Activated CD4-positive, alpha-beta T cell treated with anti-CD3 and anti-CD28 coated beads, Interleukin-2, amount 50 U/mL, for 24 hours (primary cell): ENCODE measurements around the gene SZT2.
"Not testable (repeated sequence)": the region's sequence is repeated elsewhere in the genome, so short reads cannot be mapped to it uniquely, and the experiment has no call there.

Source experiments
- DNase-seq, 2 donors: peaks; one replicate each; pipeline ENCODE4 v3.0.0-alpha.2; 2020; ENCODE audit warnings: low read depth in 1 of 2, low spot score in 1 of 2

The SZT2 gene

DNA sequence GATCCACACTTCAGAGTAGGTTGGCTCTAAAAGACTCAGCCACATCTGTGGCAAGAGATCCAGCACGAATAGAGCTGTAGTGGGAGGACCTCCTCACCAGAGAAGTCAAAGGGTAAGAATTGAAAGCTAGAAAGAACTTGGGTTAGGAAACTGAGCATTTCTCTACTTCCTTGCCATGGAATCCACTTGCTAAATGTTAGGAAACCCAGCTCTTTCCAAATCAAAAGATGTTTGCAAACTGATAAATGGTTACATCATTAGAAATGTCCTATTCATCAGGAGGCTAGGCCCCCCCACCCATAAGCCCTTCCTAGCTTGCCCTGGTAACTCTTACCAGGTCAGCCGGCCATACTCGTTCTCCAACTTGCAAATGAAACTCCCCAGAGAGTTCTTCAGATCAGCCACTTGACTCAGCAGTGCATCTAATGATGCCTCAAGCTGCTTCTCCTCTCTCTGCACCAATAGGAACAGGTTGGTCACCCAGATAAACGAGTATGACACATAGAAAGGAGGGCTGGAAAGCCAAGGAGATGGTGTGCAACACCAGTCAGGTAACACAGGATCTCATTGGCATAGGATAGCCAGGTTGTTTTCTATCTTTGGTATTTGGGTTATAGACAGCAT, 1.6 kb upstream of the SZT2 start:
- no peak for DNase-seq

- no peak for DNase-seq
Observed at GRCh38 chr1:43388613-43389012, 1.1 kb upstream of the SZT2 start.

DNA sequence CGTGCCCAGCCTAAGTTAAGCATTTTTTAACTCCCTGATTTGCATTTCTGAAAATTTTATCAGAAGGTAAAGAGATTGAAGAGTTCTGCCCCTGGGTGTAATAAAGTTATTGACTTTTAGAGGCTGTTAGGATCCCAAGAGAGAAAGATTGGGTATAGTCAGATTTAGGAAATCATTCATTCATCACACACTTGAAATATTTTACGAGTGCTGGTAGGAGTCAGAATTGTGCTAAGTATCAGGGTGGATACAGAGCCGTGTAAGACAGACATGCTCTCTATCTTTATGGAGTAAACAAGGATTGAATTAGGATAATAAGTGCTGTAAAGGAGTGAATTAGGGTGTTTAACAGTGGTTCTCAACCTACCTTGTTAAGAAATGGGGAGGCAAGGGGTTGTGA, 3.0 kb downstream of the SZT2 start:
- no peak for DNase-seq

DNA sequence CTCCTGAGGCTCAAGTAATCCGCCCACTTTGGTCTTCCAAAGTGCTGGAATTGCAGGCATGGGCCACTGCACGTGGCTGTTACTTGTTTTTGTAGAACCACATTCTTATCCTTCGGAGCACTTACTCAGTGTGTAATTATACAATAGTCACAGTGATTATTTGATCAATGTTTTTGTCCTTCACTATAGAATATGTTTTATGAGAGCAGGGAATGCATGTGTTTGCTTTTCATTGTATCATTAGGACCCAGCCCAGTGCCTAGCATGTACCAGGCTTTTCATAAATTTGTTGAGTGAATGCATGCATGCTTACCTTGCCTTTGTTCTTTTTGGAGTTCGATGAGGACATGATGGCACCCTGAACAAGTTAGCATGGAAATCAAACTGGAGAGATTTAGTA, 5.8 kb downstream of the SZT2 start:
- no peak for DNase-seq

- no peak for DNase-seq
Observed at GRCh38 chr1:43396059-43396458, 6.4 kb downstream of the SZT2 start.

DNA sequence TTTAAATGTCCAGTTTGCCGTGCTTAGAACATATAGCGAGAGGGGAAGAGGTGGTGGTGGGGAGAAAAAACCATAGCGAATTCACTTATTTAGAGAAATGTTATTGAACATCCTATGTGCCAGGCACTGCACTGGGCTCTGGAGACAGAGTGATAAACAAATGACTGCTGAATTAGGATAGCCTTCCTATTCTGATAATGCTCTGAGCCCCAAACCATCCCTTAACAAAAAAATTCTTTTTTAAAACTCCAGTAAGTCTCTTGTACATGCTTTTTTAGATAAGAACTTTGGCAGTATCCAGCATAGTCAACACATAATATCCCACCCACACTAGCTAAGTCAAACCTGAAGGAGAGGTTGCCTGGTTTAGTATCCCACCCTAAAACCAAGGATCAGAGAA, 8.5 kb downstream of the SZT2 start:
- DNase-seq: no peak

DNA sequence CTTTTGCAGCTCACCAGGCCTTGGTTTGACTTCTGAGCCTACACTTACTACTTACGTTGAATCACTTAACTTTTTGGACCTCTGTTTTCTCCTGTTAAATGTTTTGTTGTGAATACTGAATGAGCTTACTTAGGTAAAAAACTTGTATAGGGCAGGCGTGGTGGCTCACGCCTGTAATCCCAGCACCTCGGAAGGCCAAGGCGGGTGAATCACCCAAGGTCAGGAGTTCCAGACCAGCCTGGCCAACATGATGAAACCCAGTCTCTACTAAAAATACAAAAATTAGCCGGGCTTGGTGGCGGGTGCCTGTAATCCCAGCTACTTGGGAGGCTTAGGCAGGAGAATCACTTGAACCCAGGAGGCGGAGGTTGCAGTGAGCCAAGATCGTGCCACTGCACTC, 10.7 kb downstream of the SZT2 start:
- not testable (repeated sequence) for DNase-seq

GRCh38 chr1:43402089-43402865, 12.6 kb downstream of the SZT2 start:
- DNase-seq: no peak

DNA sequence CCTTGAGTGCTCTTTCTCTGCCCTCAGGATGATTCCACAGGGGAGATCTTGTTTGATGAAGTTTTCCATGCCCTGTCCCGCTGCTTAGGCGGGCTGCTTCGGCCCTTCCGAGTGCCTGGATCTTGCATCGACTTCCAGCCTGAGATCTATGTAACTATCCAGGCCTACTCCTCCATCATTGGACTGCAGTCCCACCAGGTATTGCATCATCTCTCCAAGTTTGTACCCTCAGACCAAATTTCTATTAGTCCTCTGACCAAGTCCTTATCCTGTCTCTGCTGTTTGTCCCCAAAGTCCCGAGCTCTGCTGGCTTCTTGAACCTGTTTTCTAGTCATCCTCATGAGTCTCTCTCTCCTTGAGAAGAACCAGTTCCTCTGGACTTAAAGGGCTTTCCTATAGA, 14.7 kb downstream of the SZT2 start:
- DNase-seq: no peak

GRCh38 chr1:43405219-43405875, 15.6 kb downstream of the SZT2 start:
- no peak for DNase-seq

DNA sequence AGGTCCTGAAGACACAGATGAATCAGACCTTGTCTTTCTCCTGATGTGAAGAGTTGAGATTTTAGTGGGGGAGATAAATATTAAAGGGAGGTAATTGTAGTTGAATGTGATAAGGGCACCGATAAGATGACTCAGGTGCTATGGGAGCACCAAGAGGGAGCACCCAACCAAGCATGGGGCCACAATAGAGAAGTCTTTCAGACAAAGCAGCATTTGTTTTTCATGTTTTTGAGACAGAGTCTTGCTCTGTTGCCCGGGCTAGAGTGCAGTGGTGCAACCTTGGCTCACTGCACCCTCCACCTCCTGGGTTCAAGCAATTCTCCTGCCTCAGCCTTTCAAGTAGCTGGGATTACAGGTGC, 16.2 kb downstream of the SZT2 start:
- no peak for DNase-seq

DNA sequence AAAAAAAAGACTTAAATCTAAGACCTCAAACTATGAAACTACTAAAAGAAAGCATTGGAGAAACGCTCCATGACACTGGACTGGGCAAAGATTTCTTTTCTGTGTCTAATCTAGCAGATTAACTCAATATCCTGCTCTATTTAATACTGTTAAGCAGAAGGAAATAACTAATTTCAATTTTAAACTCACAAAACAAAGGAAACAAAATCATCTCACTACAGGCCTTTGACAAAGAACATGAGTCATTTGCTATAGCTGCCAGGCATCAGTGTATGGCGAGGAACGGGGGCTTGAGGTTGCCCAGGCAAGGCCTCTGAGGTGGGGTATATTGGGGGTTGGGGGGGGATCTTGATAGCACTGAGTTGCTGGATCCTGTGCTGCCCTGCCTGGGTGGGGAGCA, 20.9 kb downstream of the SZT2 start:
- no peak for DNase-seq

- not testable (repeated sequence) for DNase-seq
Observed at GRCh38 chr1:43413426-43413825, 23.7 kb downstream of the SZT2 start.

- DNase-seq: peak in 1 of 2 donors; percentile 56
Observed at GRCh38 chr1:43414634-43415223, 25.0 kb downstream of the SZT2 start.

DNA sequence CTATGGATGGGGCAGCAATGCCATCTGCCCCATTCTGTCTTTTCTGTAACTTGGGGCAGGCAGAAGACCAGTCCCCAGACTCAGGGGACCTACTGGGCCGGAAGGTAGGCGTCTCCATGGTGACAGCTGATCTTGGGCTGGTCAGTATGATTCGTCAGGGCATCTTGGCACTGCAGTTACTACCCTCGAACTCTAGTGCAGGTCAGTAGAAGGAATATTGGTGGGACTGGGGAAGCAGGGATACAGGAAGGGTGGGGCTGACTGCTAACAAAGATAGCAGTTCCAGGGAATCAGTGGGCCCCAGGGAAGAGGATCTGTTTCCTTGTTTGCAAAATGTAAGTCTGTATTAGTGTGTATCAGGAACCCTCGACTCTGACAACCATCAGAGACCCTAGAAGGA, 26.2 kb downstream of the SZT2 start:
- no peak for DNase-seq

- no peak for DNase-seq
Observed at GRCh38 chr1:43418858-43419257, 29.2 kb downstream of the SZT2 start.

DNA sequence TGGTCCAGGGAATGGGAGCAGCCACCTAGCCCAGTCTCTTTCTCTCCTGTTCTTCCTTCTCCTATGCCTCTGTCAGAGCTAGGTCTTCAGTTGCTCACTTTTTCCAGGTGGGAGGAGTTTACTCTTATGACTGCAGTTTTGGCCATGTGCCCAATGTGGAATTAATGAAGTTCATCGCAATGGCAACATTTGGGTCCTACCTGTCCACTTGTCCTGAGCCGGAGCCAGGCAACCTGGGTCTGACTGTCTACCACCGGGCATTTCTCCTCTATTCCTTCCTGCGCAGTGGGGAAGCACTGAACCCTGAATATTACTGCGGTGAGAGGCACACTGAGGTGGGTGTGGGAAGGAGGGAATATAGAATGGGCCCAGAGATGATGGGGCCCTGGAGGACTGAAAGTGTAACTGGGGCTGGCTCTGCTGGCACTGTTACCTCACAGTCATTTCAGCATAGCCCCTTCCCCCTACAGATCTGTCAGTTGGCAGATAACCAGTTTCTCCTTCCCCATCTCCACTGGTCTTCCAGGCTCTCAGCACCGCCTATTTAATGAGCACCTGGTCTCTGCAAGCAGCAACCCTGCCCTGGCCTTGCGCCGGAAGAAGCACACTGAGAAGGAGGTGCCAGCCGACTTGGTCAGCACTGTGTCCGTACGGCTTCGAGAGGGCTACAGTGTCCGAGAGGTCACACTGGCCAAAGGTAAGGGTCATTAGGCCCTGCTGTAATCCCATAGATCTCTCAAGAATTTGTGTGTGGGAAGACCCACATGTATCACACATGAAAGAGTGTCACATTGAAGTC, 30.1 kb downstream of the SZT2 start:
- no peak for DNase-seq

DNA sequence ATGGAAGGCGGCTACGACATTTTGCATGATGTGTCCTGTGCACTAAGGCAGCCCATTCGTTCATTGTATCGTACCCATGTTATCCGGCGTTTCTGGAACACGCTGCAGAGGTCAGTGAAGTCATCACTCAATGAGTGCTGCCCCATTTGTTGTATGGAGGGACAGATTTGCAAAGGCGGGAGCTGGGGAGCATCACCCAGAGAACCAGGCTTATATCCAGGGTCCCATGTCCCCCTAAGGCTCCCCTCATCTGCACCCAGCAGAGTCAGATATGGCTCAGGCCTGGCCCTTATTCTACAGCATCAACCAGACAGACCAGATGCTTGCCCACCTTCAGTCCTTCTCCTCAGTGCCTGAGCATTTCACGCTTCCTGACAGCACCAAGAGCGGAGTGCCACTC, 31.2 kb downstream of the SZT2 start:
- DNase-seq: no peak

- no peak for DNase-seq
Observed at GRCh38 chr1:43421396-43421795, 31.7 kb downstream of the SZT2 start.

GRCh38 chr1:43421976-43422750, 32.5 kb downstream of the SZT2 start:
- no peak for DNase-seq
